GM23248 (cell line): ENCODE data around the gene ACSS2.

Experiments used
- EZH2 ChIP-seq: fragments of 200-600 bp; sonication (generic); IDR thresholded peaks from 2 replicates; pipeline ENCODE4 v1.6.1; 2018; ENCODE audit warnings: antibody characterized with exemption, mild to moderate bottlenecking; ENCODE audit not compliant: insufficient read depth, poor library complexity, severe bottlenecking
- EZH2phosphoT487 ChIP-seq: fragments of 200-600 bp; sonication (generic); IDR thresholded peaks from 2 replicates; pipeline ENCODE4 v1.6.1; 2018; ENCODE audit warnings: antibody characterized with exemption, moderate library complexity, mild to moderate bottlenecking, low read depth; ENCODE audit not compliant: insufficient read depth

- no peak for TF ChIP-seq EZH2
- no peak for TF ChIP-seq EZH2phosphoT487
These were observed 14.9 kb upstream of the ACSS2 start for GRCh38 chr20:34861386-34862084.
